NT2/D1 (cell line): Measurements from ENCODE around the gene TGFBR1.

Experiments used
- SUZ12 ChIP-seq: IDR thresholded peaks from 2 replicates; pipeline ENCODE4 v1.6.1; 2011; ENCODE audit not compliant: insufficient read length, insufficient read depth; ENCODE audit errors: extremely low read depth
- YY1 ChIP-seq: IDR thresholded peaks from 2 replicates; pipeline ENCODE4 v1.6.1; 2011; ENCODE audit not compliant: insufficient read length, insufficient read depth

DNA sequence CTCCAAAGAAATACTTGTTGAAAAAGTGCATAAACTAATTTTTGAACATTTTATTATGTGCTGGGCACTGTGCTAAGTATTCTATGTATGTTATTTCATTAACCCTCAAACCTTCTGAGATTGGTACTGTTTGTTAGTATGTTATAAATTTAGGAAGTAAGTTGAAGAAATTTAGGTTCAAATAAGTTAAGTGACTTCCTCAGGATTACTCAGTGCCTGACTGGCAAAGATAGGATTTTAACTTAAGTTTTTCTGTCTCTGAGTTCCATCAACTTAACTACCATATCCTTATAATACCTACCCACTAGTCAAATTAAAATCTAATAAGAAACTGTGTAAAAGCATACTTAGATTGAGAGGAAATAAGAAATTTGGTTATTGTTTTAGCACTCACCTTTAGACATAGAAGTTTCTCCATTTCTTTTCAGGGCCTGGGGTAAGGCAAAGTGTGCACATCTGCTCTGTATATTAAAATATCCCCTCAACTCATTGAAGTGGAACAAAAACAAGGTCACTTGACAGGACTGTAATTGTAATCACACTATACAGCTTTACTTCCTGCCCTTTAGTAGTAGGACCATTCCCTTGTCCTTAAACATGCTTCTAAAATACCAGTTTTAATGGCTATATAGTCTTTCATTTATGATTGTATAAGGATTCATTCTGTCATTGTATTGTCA lies 15.2 kb downstream of the TGFBR1 start:
- TF ChIP-seq YY1 (no peak), SUZ12 (no peak)
